ENCODE data around the gene CIZ1. TPM values are rescaled to one million over a fixed set of nuclear protein-coding genes. Genes with fewer than 3 reads are reported as not detected.

The CIZ1 gene
- total and polyA plus RNA-seq, 9 of the 15 experiments (the other 6 are each of a cell fraction or from before 2014, with no cell fraction given): 6.6 to 329 (median 87.8) TPM

DNA sequence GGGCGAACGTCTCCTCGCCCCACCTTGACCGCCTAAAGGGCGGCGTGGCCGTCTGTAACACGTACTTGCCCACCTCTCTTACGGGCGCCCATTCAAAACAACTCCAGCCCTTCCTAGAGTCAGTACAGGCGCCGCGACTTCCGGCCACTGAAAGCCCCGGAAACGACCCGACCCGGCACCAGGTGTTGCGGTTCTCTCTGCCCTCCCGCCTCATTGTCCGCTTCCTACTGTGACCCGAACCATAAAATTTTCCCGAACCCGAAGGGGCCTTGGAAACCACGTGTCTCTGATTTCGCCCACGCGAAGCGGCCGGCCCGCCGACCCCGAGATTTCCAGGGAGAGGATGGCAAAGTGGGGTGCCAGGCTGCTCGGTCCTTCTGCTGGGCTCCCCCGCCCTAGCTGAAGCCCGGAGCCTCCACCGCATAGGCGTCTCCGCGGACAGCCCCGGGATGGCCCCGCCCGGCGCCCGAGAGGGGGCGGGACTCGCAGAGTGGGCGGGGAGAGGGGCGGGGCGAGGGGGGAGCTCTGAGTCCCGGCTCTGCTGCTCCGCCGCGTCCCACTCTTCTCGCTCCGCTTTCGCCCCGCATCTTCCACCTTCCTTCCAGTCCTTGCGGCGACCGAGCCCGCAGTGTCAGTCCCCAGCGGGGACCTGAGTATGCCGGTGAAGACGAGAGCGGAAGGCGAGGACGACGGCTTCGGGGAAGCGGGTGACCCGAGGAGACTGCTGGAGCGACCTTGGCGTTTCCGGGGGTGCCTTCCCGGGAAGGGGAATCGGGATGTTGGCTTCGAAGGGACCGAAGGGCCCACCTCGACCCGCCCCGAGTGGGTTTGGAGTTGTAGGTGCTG, 63.2 kb downstream of the CIZ1 start (continued):
- no peak for TF ChIP-seq SP2 (IDR thresholded peaks at IDR 0.05; ENCODE audit: extremely low read depth, low read depth, low read length, poor library complexity, severe bottlenecking)
- 0 out of 2 replicates have a peak, but pooled peaks have one; percentile 42 for TF ChIP-seq BRD4 (IDR thresholded peaks at IDR 0.05)
- peak; percentile 13; the same call in 1 of the 2 replicates for TF ChIP-seq HDAC2 (IDR thresholded peaks at IDR 0.05)
- TF ChIP-seq TEAD1 (CRISPR knock-in tag; IDR thresholded peaks at IDR 0.05): peak in 1 of 2 experiments; percentile 35; a peak in 1 of 4 replicates
- TF ChIP-seq MNT (conservative IDR thresholded peaks at IDR 0.05): peak; percentile 99
- TF ChIP-seq, protein P1, sequence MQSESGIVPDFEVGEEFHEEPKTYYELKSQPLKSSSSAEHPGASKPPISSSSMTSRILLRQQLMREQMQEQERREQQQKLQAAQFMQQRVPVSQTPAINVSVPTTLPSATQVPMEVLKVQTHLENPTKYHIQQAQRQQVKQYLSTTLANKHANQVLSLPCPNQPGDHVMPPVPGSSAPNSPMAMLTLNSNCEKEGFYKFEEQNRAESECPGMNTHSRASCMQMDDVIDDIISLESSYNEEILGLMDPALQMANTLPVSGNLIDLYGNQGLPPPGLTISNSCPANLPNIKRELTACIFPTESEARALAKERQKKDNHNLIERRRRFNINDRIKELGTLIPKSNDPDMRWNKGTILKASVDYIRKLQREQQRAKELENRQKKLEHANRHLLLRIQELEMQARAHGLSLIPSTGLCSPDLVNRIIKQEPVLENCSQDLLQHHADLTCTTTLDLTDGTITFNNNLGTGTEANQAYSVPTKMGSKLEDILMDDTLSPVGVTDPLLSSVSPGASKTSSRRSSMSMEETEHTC (IDR thresholded peaks at IDR 0.05): peak; percentile 70
- TF ChIP-seq FIP1L1 (IDR thresholded peaks at IDR 0.05; ENCODE audit: low read depth, low read length, poor library complexity, severe bottlenecking): peak; percentile 73
- 0 out of 2 replicates have a peak, but pooled peaks have one; percentile 4 for TF ChIP-seq ZNF239 (CRISPR knock-in tag; IDR thresholded peaks at IDR 0.05)
- peak; percentile 88 for TF ChIP-seq RBFOX2 (IDR thresholded peaks at IDR 0.05; ENCODE audit: low read depth, low read length)
- TF ChIP-seq PCBP1 (IDR thresholded peaks at IDR 0.05; ENCODE audit: low read depth, low read length, poor library complexity, severe bottlenecking): peak; percentile 77
- no peak; the same call in 1 of the 2 replicates for TF ChIP-seq PML (IDR thresholded peaks at IDR 0.05; ENCODE audit: low read length)
- no peak for TF ChIP-seq NR2C1 (IDR thresholded peaks at IDR 0.05)
- TF ChIP-seq NR2C1 (tag; IDR thresholded peaks at IDR 0.05): no peak
- no peak for TF ChIP-seq ZKSCAN1 (IDR thresholded peaks at IDR 0.05; ENCODE audit: low read depth, low read length)
- TF ChIP-seq TAF1 (IDR thresholded peaks at IDR 0.05; ENCODE audit: control insufficient read depth, extremely low read depth, insufficient read depth, low read length, severe bottlenecking): peak; percentile 46
- TF ChIP-seq HMGN3 (IDR thresholded peaks at IDR 0.05; ENCODE audit: borderline replicate concordance, extremely low read depth, insufficient read length, low read depth, low read length): peak; percentile 28
- peak in 1 of 2 experiments; percentile 81; a peak in 1 of 4 replicates for TF ChIP-seq HDAC1 (IDR thresholded peaks at IDR 0.05)
- TF ChIP-seq TOE1 (IDR thresholded peaks at IDR 0.05; ENCODE audit: borderline replicate concordance): peak; percentile 94
- TF ChIP-seq TOE1 (CRISPR knock-in tag; IDR thresholded peaks at IDR 0.05; ENCODE audit: borderline replicate concordance, low read depth): no peak
- TF ChIP-seq ZNF324 (CRISPR knock-in tag; IDR thresholded peaks at IDR 0.05): no peak
- no peak for TF ChIP-seq RUNX1 (IDR thresholded peaks at IDR 0.05; ENCODE audit: low read depth)
- TF ChIP-seq DACH1 (IDR thresholded peaks at IDR 0.05; ENCODE audit: partially characterized antibody): peak; percentile 86
- TF ChIP-seq FOXK2 (conservative IDR thresholded peaks at IDR 0.05 in 1 of 2, IDR thresholded peaks at IDR 0.05 in 1 of 2; ENCODE audit: low read depth in 2 of 2): peak; percentile 67 to 78; a peak in 3 of 4 replicates
- TF ChIP-seq HNRNPL (IDR thresholded peaks at IDR 0.05; ENCODE audit: low read depth, low read length): 0 out of 2 replicates have a peak, but pooled peaks have one; percentile 9
- TF ChIP-seq MCM7 (IDR thresholded peaks at IDR 0.05): no peak
- TF ChIP-seq EP300 (IDR thresholded peaks at IDR 0.05; ENCODE audit: low read length): no peak

Data from K562 (cell line).